GM10847 (cell line): ENCODE measurements around the gene RPS6KA5.

Experiments
- POLR2A ChIP-seq: IDR thresholded peaks from 2 replicates; pipeline ENCODE4 v1.6.1; 2011; ENCODE audit not compliant: insufficient read length; ENCODE audit errors: extremely low read depth

RPS6KA5 gene

DNA sequence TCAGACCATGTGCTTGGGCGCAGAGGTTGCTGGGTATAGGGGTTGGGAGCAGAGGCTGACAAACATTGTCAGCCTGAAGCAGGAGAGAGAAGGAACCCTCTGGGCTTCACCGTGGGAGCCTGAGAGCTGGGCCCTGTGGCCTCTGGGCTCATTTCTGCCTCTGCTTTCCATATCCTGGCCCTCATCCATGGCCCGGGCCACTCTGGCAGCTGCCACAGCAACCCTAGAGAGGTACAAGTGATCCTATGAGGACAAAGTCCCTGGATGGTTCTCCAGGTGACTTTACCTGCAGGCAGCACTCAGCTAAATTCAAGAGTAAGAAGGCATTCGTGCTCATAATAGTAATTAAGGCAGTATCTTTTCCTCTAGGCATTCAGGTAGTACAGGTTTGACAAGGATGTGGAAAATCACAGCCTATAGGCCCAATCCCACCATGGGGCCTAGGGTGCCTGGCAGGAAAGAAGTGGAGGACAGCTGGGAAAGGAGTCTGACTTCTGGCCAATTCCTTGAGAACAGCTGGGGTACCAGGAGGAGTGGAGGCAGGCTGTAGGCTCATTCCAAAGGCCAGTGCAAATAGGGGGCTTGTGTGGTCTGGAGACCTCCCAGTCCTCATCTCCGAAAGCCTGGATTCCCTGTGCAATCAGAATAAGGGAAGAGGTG lies 240.6 kb downstream of the RPS6KA5 start:
- no peak for TF ChIP-seq POLR2A

GRCh38 chr14:90818715-90819114 lies 241.7 kb downstream of the RPS6KA5 start:
- TF ChIP-seq POLR2A: no peak

- no peak for TF ChIP-seq POLR2A
These were observed 243.6 kb downstream of the RPS6KA5 start for GRCh38 chr14:90816681-90817436.

DNA sequence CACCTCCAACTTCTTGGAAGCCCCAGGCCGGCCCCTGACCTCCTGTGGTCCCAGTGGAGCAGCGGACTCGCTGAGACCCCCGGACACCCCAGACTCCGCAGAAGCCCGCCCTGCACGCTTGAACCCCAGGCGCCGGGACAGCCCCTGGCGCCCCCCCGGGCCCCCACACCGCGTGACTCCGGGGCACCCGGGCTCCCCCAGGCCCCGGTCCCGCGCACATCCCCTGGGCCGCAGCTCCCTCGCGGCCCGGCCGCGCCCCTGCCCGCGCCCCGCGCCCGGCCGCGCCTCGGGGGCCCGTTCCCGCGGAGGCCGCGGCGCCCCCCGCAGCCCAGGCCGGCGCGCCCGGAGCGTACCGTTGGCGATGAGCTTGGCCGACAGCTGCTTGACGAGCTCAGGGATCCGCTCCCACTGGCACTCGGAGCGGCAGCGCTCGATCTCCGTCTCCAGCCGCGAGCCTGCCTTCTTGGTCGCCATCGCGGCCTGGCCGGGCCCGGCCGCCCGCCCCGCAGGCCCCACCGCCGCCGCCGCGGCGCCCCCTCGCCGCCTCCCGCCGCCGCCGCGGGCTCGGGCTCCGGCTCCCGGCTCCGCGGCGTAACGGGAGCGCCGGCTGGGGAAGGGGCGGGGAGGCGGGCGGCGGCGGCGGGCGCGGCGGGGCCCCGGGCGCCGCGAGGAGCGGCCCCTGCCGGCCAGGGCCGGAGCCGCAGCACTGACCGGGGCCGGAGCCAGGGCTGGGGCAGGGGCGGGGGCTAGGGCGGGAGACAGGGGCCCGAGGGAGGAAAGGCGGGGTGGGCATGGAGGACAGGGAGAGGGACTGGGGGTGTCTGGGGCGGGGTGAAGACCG lies 244.4 kb downstream of the RPS6KA5 start, which contains the start of gene TTC7B:
Gene TTC7B (minus strand): TSS at position 609 of the 841 bp plus-strand sequence. CDS start 135 bp downstream, at position 474.
- no peak for TF ChIP-seq POLR2A

DNA sequence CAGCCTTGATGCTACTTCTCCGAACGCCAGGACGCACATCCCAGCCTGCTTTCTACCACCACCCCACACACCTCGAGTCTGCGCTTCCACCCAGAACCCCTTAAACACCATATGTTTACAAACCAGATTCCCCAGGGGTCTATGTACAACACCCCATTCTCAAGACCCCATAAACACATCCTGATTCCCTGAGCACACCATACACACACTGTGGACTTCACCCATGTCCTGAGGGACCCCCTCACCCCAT lies 244.9 kb downstream of the RPS6KA5 start:
- TF ChIP-seq POLR2A: no peak

DNA sequence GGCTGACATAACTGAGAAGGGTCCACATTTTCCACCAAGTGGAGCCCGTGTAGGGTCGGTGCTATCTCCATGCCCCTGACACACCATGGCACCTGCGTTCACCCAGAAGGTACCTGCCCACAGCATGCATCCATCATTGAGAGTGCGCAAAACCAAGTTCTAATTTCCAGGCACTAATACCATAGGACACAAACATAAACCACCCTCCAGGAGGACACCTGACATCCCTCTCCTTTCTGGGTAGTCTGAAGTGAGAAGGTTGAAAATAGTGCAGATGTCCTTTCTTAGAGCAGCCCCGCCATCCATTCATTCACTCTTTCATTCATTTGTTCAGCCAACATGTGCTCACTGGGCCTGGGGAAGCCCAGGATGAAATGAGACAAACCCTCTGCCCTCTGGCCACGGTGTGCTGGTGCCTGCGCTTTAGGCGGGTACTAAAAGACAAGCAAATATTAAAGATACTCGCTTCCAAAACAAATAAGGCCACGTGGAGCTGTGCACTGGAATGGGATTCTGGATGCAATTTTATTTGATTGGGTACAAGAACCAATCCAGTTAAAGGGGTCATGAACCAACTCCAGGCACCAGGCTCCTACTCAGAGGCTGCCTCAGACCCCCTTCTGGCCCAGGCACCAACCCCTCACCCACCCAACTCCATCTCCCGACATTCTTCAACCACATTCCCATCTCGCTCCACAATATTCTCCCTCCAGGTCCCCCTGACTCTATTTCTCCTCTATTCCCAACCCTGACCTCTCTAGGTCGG lies 245.5 kb downstream of the RPS6KA5 start:
- no peak for TF ChIP-seq POLR2A

- no peak for TF ChIP-seq POLR2A
These were observed 247.0 kb downstream of the RPS6KA5 start for GRCh38 chr14:90813442-90813841.

DNA sequence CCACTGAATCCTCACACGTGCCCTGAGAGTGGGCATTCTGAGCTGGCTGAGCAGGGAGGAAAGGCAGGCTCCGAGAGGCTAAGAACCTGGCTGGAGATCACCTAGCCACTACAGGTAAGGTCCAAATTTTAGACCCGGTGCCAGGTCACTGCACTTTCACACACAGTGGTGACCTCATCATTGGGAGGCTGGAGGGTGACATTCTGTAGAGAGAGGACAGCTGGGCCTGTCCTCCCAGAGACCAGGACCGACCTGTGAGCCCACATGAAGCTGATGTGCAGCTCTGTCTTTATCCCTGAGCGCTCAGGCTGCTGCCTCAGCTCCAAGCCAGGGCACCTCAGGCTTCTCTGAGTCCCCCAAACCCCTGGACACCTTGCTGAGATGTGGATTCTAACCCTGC lies 248.3 kb downstream of the RPS6KA5 start:
- no peak for TF ChIP-seq POLR2A

DNA sequence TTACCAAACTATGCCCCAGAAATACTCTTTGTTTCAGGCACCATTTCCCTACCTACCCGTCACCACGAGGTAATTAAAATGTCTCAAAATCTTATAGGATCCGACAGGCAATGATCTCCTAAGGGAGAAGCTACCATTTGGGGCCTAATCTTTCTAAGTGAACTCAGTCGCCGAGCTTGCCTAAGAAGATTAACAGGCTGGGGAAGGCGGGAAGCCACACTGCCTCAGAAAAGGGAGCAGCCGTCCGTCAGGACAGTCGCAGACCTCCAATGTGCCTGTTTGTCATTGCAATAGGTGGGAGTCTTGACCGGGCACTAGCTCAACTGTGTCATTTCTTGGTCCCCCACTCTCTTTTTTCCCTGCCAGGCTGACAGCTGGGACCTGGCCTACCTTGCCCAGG lies 248.8 kb downstream of the RPS6KA5 start:
- TF ChIP-seq POLR2A: no peak

GRCh38 chr14:90810806-90811205 lies 249.6 kb downstream of the RPS6KA5 start:
- no peak for TF ChIP-seq POLR2A

- TF ChIP-seq POLR2A: no peak
These were observed 250.7 kb downstream of the RPS6KA5 start for GRCh38 chr14:90809530-90810312.

DNA sequence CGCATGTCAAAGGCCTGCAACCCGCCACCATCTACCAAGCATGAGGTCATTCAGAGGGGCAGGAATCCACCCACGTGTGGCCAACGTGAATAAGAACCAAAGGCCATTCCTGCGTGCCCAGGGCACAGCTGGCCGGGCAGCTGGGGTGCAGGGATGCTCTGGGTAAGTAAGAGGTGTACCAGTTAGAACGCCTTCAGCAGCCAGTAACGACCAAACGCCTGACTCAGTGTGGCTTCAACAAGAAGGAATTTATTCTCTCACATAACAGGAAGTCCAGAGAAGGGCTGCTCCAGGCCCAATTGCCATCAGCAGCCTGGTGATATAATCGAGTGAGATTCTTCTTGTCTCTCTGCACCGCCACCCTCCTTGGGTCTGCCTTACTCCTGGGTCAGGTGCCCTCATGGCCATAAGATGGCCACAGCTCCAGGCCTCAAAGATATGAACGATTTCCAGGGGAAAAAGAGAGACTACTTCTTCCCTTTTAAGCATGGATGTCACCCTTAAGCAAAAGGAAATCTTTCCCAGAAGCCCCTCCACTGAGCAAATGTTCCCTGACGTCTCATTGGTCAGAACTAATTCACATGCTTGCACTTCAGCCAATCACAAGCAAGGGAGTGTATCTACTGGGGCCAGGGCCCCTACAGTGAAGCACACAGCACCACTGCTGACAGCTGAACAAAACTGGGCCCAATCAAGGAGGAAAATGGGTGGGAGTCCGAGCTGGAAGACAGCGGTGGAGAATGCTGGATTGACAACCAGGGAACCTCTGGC lies 251.5 kb downstream of the RPS6KA5 start:
- no peak for TF ChIP-seq POLR2A

DNA sequence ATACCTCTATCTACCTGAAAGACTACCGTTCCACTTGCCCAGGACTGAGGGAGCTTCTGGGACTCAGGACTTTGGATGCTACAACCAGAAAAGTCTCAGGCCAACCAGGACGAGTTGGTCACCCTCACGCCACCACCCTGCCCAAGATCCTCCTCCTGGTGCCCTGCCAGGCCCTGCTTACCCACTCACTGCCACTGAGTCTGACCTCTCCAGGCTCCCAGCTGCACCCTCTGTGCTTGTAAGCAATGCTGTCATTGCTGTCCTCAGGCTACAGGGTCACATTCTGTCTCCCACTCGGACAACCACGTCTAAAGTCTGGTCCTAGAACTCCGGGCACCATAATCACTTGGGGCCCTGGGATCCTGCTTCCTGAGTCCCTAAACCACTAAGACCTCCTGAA lies 253.4 kb downstream of the RPS6KA5 start:
- no peak for TF ChIP-seq POLR2A
